Cardiac muscle cell (in vitro differentiated cells and primary cell): ENCODE results near the gene FSHR. TPM values are rescaled to one million over a fixed set of nuclear protein-coding genes. Genes with fewer than 3 reads are reported as not detected.

Source experiments
- DNase-seq, 2 donors: peaks; one replicate each; pipeline versions ENCODE4 v3.0.0 to v3.0.0-alpha.2; 2010 to 2017; ENCODE audit warnings: low read depth in 1 of 2, low spot score in 1 of 2
- H3K27ac ChIP-seq: fragments of 200-600 bp; sonication (generic); 2 replicates; pipeline ENCODE4 v1.5.1; 2016
- H3K27me3 ChIP-seq: fragments of 200-600 bp; sonication (generic); 2 replicates; pipeline ENCODE4 v1.6.0; 2016; ENCODE audit warnings: control low read depth
- H3K36me3 ChIP-seq: fragments of 200-600 bp; sonication (generic); 2 replicates; pipeline ENCODE4 v1.5.1; 2016; ENCODE audit warnings: control low read depth
- H3K4me1 ChIP-seq: fragments of 200-600 bp; sonication (generic); 2 replicates; pipeline ENCODE4 v1.8.1; 2017; ENCODE audit warnings: low read depth, mild to moderate bottlenecking, mixed run types
- H3K4me3 ChIP-seq: fragments of 200-600 bp; sonication (generic); 2 replicates; pipeline ENCODE4 v1.5.1; 2016; ENCODE audit warnings: mild to moderate bottlenecking
- H3K9me3 ChIP-seq: fragments of 200-600 bp; sonication (generic); 2 replicates; pipeline ENCODE4 v1.5.1; 2017; ENCODE audit warnings: low read depth, mild to moderate bottlenecking, control low read depth
- polyA plus RNA-seq: library from polyadenylated mRNA; unstranded; fragments of >200 nt; fragmentation: Nextera tagmentation; extraction: Ambion mirVana; gene quantifications from 2 replicates; pipeline ENCODE4 v1.2.1, GENCODE V29; 2016
- total RNA-seq: library from RNA; depleted of rRNA; stranded (reverse); fragments of >200 nt; gene quantifications from 2 replicates; pipeline ENCODE4 v1.2.3, GENCODE V29; 2016
- TF ChIP-seq, protein P1 (sequence below): IDR thresholded peaks from 2 replicates; pipeline ENCODE4 v1.5.1; 2012; ENCODE audit warnings: low read depth, mild to moderate bottlenecking, low read length

FSHR gene
- total and polyA plus RNA-seq, 2 experiments from 2014 or later = 0.95 to 2.2 TPM

DNA sequence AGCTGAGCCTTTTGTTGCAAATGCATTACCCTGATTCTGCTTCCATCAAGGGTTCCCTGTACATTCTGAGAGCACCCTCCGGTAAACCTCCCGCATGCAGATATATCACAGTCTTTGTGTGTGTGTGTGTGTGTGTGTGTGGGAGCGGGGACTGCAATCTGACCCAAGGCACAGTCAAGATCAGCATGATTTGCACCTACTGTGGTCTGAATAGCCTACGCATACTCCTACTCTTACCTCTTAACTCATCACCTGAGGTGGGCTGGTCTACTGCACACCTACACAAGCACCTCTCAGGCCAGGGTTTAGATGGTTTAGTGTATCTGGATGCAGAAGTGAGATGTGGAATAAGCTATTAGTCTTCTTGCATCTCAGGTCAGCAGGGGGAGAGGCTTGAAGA is 174.6 kb downstream of the FSHR start:
- no peak for DNase-seq
- Histone ChIP-seq H3K27ac (no peak overlapping the region), H3K4me3 (no peak overlapping the region), H3K36me3 (no peaks in the 10 kb centered on the region), H3K27me3 (no peaks in the 10 kb centered on the region), H3K9me3 (no peaks in the 10 kb centered on the region), H3K4me1 (no peaks in the 10 kb centered on the region)
- TF ChIP-seq, protein P1, sequence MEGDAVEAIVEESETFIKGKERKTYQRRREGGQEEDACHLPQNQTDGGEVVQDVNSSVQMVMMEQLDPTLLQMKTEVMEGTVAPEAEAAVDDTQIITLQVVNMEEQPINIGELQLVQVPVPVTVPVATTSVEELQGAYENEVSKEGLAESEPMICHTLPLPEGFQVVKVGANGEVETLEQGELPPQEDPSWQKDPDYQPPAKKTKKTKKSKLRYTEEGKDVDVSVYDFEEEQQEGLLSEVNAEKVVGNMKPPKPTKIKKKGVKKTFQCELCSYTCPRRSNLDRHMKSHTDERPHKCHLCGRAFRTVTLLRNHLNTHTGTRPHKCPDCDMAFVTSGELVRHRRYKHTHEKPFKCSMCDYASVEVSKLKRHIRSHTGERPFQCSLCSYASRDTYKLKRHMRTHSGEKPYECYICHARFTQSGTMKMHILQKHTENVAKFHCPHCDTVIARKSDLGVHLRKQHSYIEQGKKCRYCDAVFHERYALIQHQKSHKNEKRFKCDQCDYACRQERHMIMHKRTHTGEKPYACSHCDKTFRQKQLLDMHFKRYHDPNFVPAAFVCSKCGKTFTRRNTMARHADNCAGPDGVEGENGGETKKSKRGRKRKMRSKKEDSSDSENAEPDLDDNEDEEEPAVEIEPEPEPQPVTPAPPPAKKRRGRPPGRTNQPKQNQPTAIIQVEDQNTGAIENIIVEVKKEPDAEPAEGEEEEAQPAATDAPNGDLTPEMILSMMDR = no peak

DNA sequence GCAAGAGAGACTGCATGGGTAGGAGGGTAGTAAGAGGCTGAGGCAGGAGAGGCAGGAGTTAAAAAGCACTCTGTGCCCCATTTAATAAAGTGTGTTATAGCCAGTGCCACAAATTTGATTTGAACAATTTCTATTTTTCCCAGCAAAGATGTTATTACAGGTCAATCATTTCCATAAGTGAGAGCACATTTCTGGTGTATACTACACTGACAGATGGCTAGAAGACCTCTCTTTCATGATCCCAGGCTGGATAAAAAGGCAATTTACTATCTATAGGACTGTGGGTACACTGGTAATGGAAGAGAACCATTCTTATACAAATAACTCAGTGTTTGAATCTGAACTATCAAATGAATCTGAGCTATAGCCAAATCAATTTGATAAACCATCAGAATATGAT is 176.2 kb downstream of the FSHR start:
- H3K27ac ChIP-seq = no peak overlapping the region
- DNase-seq = no peak
- TF ChIP-seq, protein P1 = no peak
- no peak overlapping the region for H3K4me3 ChIP-seq
- H3K36me3 ChIP-seq = no peaks in the 10 kb centered on the region
- H3K4me1 ChIP-seq = no peaks in the 10 kb centered on the region
- H3K9me3 ChIP-seq = no peaks in the 10 kb centered on the region
- no peaks in the 10 kb centered on the region for H3K27me3 ChIP-seq

DNA sequence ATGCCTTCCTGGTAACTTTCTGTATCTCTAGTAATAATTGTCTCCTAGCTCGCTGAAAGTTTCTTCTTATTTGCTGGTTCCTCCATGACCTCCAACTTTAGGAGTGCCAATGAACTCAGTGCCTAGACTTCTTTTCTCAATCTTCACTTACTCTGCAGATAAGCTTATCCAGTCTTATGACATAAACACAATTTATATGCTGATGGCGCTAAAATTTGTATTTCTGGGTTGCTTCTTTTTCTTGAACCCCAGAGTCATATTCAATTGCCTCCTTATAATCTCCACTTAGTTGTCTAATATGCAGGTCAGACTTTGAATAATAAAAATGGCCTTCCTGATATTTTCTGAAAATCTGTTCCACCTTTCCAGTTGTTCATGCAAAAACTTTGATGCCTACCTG is 182.5 kb downstream of the FSHR start:
- Histone ChIP-seq H3K27me3 (no peaks in the 10 kb centered on the region), H3K27ac (no peak overlapping the region), H3K9me3 (no peaks in the 10 kb centered on the region), H3K4me3 (no peak overlapping the region), H3K36me3 (no peaks in the 10 kb centered on the region), H3K4me1 (no peaks in the 10 kb centered on the region)
- TF ChIP-seq, protein P1 = no peak
- DNase-seq = no peak

DNA sequence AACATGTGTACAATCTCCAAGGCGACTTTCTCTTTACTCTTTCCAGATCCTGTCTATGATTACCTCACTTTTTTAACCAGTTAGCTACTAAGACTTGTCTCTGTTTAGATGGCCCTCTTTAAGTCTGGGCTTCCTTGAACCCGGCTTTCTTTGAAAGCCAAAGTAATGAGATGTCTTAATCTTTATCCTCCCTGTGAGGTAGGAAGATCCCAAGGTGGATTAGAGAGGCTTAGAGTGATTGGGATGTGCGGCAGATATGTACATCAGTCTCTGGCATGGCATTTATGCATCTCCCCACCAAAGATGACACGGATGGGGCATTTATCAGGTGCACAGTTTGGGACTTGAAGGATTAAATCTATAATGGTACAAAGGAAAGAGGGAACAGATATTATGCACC is 186.3 kb downstream of the FSHR start:
- DNase-seq = no peak
- no peaks in the 10 kb centered on the region for H3K36me3 ChIP-seq
- TF ChIP-seq, protein P1 = no peak
- no peaks in the 10 kb centered on the region for H3K9me3 ChIP-seq
- H3K27me3 ChIP-seq = no peaks in the 10 kb centered on the region
- no peaks in the 10 kb centered on the region for H3K4me1 ChIP-seq
- no peak overlapping the region for H3K27ac ChIP-seq
- no peak overlapping the region for H3K4me3 ChIP-seq

DNA sequence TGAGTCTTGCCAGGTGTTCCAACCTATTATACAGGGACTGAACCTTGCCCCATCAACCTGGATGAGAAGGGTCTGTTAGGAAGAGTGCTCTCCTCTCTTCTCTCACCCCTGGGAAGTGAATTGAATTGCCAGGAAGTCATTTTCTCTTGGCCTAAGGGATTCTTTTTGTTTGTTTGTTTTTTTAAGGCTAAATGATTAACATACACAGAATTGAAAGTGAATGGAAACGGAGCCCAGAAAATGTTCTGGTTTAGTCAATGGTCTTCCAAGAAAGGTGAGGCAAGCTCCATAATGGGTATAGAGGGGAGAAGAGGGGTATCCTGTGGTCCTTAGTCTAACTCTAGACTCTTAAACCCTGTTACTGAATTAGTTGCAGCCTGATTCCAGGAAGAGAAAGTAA is 189.1 kb downstream of the FSHR start:
- H3K9me3 ChIP-seq = no peaks in the 10 kb centered on the region
- no peaks in the 10 kb centered on the region for H3K36me3 ChIP-seq
- H3K27ac ChIP-seq = no peak overlapping the region
- no peak for DNase-seq
- no peaks in the 10 kb centered on the region for H3K27me3 ChIP-seq
- no peak overlapping the region for H3K4me3 ChIP-seq
- H3K4me1 ChIP-seq = no peaks in the 10 kb centered on the region
- TF ChIP-seq, protein P1 = no peak

DNA sequence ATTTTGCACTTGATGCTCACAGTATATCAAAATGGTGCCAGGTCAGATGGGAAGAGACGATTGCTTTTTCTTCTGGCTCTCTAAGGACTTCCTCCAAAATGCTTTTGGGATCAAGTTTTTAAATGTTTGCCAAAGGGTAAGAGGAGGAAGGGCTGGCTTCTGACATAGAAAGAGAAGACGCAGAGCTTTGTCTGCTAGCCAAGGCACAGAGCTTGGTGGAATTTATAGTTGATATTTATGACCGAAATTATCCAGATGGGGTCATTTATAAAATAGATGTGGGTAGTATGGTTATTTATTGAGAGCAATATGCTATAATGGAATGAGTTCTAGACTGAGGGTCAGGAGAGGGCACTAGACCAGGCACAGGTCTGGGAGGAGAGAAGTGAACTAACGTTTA is 193.3 kb downstream of the FSHR start:
- no peak overlapping the region for H3K4me3 ChIP-seq
- no peak for DNase-seq
- H3K4me1 ChIP-seq = no peaks in the 10 kb centered on the region
- no peaks in the 10 kb centered on the region for H3K27me3 ChIP-seq
- TF ChIP-seq, protein P1 = no peak
- H3K9me3 ChIP-seq = no peaks in the 10 kb centered on the region
- H3K36me3 ChIP-seq = no peaks in the 10 kb centered on the region
- no peak overlapping the region for H3K27ac ChIP-seq
